ENCODE data around the gene NXPH3. TPM values are rescaled to one million over a fixed set of nuclear protein-coding genes. Genes with fewer than 3 reads are reported as not detected.

The NXPH3 gene
- total and polyA plus RNA-seq, 9 of the 15 experiments (the other 6 are each of a cell fraction or from before 2014, with no cell fraction given) = 0.04 to 0.27 (median 0.07) TPM; not detected in 2

GRCh38 chr17:49587366-49588073, 11.8 kb downstream of the NXPH3 start:
- FAIRE-seq (no peak), DNase-seq (ENCODE audit: extremely low read depth in 1 of 4, low spot score in 3 of 4) (no peak), ATAC-seq (no peak)
- Histone ChIP-seq H3K9ac (ENCODE audit: insufficient read depth in 1 of 2, low read depth in 2 of 2, low read length in 2 of 2) (no peak overlapping the region), H3K27ac (ENCODE audit: extremely low read depth, low read depth, low read length) (no peak overlapping the region), H3K4me2 (ENCODE audit: insufficient read depth, low read length) (no peak overlapping the region), H2AFZ (ENCODE audit: low read depth, low read length) (no peak overlapping the region), H3K9me1 (ENCODE audit: control insufficient read depth, insufficient read depth, low read length) (no peaks in the 10 kb centered on the region), H3K4me3 (no peak overlapping the region), H4K20me1 (replicated peaks; ENCODE audit: control insufficient read depth, insufficient read depth, low read length) (0 out of 2 replicates have a peak, but pooled peaks cover 7% of the 10 kb centered on the region), H3K27me3 (ENCODE audit: control insufficient read depth in 2 of 2, insufficient read depth in 2 of 2, low read length in 2 of 2) (no peaks in the 10 kb centered on the region), H3K79me2 (ENCODE audit: control insufficient read depth, insufficient read depth, low read length) (no peaks in the 10 kb centered on the region), H3K36me3 (ENCODE audit: control insufficient read depth, insufficient read depth, low read length) (no peaks in the 10 kb centered on the region), H3K9me3 (replicated peaks; ENCODE audit: control insufficient read depth, insufficient read depth, low read depth, low read length) (no peaks in the 10 kb centered on the region), H3K4me1 (replicated peaks in 1 of 2; ENCODE audit: control insufficient read depth in 2 of 2, insufficient read depth in 2 of 2, low read length in 2 of 2) (no peaks in the 10 kb centered on the region)
- BruUV-seq (replicated peaks) = no TSS peak
- TF ChIP-seq CREB1 (IDR thresholded peaks at IDR 0.05) = no peak
- no peak for TF ChIP-seq CREB1 (CRISPR knock-in tag; IDR thresholded peaks at IDR 0.05)
- no peak for TF ChIP-seq ZNF3 (CRISPR knock-in tag; IDR thresholded peaks at IDR 0.05)
- TF ChIP-seq ZNF12 (CRISPR knock-in tag; IDR thresholded peaks at IDR 0.05) = no peak
- no peak for TF ChIP-seq CXXC5 (CRISPR knock-in tag; IDR thresholded peaks at IDR 0.05)
- TF ChIP-seq MLX (CRISPR knock-in tag; conservative IDR thresholded peaks at IDR 0.05) = no peak
- no peak for TF ChIP-seq TFAP4 (CRISPR knock-in tag; IDR thresholded peaks at IDR 0.05; ENCODE audit: borderline replicate concordance)
- no peak for TF ChIP-seq NKRF (IDR thresholded peaks at IDR 0.05; ENCODE audit: borderline replicate concordance)
- no peak for TF ChIP-seq NRF1 (conservative IDR thresholded peaks at IDR 0.05 in 1 of 2, IDR thresholded peaks at IDR 0.05 in 1 of 2)
- no peak for TF ChIP-seq CSDE1 (IDR thresholded peaks at IDR 0.05)
- no peak for TF ChIP-seq PTBP1 (IDR thresholded peaks at IDR 0.05; ENCODE audit: low read depth, low read length)
- no peak for TF ChIP-seq ZSCAN29 (IDR thresholded peaks at IDR 0.05)
- in situ Hi-C loops (cut with MboI) (no loop called here), intact Hi-C loops (cut with micrococcal nuclease) (no loop called here)
- WGBS (ENCODE audit: insufficient coverage, low coverage, missing lambda C conversion rate) = 33% methylated on average over 7 of the region's 12 CpGs
- ChIA-PET POLR2A (interaction anchor here (2.0 kb wide), 1 partner anchor 10 kb away, joined by 8 read pairs; no protein-coding TSS in a partner anchor), CTCF (ENCODE audit: low intra/inter-chr PET ratio) (no interaction called here)

Data from K562 (cell line).